HG03342 (cell line): Measurements from ENCODE around the gene ATP11A.
"Not testable (repeated sequence)": the region's sequence is repeated elsewhere in the genome, so short reads cannot be mapped to it uniquely, and the experiment has no call there.

Source experiments
- ATAC-seq: cut with Tn5 transposase; IDR thresholded peaks from one replicate; pipeline ENCODE4 v1.9.1; 2021; ENCODE audit warnings: mild to moderate bottlenecking, moderate library complexity; ENCODE audit not compliant: unreplicated experiment

The ATP11A gene

GRCh38 chr13:112873851-112874750 is 184.3 kb downstream of the ATP11A start:
- peak; percentile 72 for ATAC-seq

DNA sequence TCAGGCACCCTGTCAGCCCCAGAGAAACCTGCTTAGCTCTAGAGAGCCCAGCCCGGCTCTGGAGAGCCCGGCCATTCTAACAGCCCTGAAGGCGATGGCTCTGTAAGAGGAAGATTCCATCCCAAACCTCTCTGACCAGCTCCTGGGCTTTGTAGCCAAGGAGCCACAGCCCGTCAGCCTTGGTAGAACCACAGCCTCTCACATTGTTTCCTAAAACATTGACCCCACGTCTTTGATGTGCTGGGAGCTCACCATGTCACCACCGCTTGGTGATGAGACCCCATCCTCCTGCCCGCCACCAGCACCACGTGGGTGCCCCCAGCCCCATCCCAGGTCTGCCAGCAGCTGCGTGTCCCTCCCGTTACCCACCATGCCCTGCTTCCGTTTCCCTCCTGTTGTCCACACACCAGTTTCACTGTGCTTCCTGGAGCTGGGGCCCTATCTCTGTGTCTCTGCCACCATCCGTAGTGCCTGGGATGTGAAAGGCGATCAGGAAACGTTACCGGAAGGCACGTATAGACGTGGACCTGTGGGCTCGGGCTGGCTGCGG is 185.0 kb downstream of the ATP11A start:
- ATAC-seq: no peak

- ATAC-seq: no peak
Measured at GRCh38 chr13:112875627-112876026, 185.8 kb downstream of the ATP11A start.

GRCh38 chr13:112876305-112877000 is 186.6 kb downstream of the ATP11A start:
- no peak for ATAC-seq

GRCh38 chr13:112877066-112877465 is 187.2 kb downstream of the ATP11A start:
- no peak for ATAC-seq

- ATAC-seq: no peak
Measured at GRCh38 chr13:112877539-112877938, 187.7 kb downstream of the ATP11A start.

- no peak for ATAC-seq
Measured at GRCh38 chr13:112877976-112878955, 188.4 kb downstream of the ATP11A start.

DNA sequence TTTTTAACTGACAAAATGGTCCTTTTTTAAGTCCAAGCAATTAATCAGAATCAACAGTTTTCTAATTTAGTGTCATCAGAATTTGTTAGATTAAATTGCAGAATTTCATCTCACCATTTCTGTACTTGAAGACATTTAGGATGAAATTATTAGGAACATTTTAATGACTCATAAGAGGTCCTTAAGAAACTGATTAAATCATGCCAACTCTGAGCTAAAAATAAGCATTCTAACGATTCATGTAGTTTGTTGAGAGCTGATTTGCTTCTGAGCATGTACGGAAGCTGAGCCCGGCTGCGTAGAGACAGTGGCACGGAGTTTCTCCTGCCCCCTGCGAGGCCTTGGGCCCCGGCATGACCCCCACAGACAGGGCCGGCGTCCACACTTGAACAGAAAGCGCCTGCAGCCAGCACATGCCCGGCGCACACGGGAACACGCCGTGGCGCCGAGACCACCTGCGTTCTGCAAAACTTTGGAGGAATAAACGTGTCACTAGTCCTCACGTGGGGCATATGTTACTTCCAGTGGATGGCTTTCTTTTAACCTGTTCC is 189.5 kb downstream of the ATP11A start:
- ATAC-seq: no peak

DNA sequence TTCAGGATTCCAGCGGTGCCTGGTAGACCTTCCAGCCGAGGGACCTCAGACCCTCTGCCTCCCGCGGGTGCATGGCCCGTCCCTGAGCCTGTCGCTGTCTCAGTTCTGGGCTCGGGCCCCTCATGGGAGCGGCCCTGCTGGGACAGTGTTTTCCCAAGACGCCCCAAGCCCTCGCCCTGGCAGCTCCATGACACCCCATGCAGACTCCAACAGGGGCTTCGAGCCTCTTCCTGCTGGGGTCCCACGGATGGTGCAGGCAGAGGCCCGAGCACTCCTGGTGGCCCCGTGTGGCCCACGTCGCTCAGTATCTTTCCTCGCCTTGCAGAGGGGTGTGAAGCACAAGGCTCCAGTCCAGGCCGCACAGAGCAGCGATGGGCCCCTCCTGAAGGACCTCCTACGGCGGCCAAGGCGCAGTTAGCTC is 190.4 kb downstream of the ATP11A start:
- no peak for ATAC-seq

DNA sequence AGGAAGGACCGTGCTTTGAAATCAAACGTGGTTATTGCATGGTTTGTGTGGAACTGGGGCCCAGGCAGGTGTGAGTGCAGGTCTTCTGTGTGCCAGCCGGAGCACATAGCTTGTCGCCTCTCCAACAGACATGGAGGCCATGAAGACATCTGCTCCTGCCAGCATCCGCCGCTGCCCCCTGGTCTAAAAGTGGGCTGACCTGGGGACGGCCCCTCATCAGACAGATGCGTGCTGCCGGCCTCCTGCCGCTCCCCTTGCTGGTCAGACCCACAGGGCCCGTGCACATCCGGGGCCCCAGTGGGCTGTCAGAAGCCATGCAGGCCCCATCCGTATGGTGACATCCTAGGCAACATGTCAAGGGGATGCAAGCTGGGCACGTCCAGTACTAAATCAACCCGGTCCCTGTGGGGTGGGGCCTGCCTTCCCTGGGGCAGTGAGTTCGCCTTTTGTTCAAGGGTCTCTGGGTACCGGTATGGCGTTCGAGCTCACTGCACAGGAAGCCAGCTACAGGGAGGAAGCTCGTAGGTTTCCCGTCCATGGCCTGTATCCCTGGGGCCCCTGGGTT is 191.2 kb downstream of the ATP11A start:
- no peak for ATAC-seq

DNA sequence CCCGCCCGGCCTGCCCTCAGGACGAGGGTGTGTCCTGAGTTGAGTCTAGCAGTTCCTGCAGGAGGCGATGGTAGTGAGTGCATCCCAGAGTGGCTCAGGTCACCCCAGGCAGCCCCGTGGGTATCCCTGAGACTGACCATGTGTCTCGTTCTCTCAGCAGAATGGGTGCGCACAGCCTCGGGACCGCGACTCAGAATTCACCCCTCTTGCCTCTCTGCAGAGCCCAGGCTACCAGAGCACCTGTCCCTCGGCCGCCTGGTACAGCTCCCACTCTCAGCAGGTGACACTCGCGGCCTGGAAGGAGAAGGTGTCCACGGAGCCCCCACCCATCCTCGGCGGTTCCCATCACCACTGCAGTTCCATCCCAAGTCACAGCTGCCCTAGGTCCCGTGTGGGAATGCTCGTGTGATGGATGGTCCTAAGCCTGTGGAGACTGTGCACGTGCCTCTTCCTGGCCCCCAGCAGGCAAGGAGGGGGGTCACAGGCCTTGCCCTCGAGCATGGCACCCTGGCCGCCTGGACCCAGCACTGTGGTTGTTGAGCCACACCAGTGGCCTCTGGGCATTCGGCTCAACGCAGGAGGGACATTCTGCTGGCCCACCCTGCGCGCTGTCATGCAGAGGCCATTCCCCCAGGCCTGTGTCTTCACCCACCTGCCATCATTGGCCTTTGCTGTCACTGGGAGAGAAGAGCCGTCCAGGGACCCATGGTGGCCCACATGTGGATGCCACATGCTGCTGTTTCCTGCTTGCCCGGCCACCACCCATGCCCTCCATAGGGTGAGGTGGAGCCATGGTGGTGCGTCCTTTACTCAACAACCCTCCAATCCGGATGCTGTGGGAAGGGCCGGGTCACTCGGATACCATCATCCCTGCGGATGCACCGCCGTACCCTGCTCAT is 192.1 kb downstream of the ATP11A start:
- no peak for ATAC-seq

DNA sequence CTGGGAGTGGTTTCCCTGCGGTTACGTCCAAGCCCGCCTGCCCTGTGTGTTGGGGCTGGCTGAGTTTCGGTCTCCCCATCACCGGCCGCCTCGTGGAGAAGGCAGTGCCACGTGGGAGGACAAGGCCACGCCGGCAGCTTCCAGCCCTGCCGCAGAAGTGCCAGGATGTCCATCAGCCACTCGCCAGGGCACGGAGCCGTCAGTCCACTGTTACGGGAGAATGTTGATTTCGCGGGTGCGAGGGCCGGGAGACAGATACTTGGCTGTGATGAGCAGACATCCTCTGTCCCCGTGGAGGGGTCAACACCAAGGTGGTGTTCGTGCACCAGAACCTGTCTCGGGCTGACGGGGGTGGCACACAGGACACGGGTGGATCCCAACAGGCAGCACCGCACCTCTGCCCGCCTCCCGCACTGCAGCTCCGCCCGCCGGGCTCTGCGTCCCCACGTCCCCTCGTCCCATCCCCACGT is 192.8 kb downstream of the ATP11A start:
- ATAC-seq: no peak

DNA sequence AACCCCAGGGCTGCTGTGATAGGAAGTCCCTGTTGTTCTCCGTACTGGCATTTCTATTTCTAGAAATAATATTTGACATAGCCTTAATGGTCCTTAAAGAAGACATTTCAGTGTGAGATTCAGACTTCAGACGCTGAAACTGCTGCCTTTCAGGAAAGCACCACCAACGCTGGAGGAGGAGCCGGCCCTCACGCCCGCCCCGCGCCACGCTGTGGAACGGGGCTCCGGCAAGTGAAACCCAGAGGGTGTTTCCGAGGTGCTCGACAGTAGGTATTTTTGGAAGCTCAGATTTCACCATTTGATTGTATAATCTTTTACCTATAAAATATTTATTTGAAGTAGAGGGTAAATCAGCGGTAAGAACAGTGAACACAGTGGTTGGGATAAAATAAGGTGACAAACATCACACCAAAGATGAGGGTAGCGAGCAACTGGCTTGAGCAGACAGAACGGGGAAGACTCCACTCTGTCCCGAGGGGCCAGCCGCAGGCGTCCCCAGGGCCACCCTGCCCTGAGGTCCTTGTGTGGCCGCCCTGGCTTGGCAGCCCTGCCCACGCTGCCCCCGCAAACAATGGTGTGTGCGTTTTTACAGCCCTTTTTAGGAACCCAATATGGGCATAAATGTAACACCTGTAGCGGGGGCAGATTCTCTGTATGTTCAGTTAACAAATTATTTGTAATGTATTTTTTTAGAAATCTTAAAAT is 193.6 kb downstream of the ATP11A start:
- ATAC-seq: no peak

DNA sequence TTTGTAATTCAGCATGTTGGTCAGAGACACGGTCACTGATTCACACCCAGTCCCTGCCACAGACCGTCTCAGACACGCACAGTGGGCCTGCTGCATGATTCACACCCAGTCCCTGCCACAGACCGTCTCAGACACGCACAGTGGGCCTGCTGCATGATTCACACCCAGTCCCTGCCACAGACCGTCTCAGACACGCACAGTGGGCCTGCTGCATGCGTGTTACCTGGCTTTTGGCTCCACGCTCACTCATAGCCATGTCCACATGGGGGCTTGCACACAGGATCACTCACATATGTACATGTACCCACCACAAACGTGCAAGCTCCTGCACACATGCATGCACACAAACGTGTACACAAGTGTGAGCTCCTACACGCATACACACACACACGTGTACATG is 194.9 kb downstream of the ATP11A start:
- not testable (repeated sequence) for ATAC-seq

DNA sequence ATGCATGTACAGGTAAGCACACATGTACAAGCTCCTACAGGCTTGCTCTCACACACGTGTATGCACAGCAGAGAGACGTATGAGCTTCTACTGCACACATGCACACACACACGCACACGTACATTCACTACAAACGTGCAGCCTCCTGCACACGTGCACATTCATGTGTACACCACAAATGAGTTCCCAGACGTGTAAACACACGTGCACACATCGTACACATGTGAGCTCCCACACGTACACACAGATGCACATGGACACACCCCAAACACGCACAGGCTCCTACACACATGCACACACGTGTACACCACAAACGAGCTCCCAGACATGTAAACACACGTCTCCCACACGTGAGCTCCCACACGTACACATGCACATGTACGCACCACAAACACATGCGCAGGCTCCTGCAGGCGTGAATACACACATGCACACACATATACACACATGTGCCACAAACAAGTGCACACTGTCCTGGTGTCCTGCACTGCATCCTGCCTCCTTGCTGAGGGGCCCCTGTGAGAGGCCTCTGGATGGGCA is 195.5 kb downstream of the ATP11A start:
- no peak for ATAC-seq

DNA sequence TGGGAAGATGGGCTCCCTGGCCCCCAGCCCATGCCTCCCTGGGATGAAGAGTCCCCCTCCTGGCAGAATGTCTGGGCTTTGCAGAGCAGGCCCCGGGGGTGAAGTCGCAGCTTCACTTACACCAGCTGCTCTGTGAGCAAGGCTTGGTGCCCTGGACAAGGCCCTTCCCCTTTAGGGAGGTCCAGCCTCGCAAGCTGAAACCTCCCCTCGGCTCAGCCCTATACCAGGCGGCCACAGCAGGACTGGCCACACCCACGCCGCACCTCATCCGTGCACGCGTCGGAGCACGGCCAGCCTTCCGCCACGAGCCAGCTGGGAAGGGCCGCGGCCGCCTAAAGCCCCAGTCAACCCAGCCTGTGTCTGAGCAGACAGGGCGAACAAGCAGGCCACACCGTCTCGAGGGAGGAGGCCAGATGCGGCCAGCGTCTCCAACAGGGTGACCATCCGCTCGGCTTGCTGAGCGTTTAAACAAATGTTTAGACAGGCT is 196.0 kb downstream of the ATP11A start:
- no peak for ATAC-seq

DNA sequence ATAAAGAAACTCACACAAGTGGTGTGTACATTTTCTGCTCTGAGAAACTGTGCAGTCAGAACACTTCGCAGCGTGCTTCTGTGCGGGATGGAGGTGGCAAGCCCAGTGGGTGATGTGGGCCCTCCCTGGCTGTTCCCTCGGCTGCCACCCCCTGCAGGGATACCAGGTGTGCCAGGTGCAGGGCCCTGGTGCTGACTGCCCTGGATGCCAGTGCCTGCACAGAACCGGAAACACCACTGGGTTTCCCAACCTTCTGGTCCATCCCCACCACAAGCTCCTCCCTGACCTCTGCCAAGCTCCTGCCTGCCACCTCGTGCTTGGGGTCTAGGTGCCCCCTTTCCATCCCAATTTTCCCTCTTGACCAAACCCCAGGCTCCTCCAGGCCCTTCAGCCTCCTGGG is 197.3 kb downstream of the ATP11A start:
- ATAC-seq: no peak

DNA sequence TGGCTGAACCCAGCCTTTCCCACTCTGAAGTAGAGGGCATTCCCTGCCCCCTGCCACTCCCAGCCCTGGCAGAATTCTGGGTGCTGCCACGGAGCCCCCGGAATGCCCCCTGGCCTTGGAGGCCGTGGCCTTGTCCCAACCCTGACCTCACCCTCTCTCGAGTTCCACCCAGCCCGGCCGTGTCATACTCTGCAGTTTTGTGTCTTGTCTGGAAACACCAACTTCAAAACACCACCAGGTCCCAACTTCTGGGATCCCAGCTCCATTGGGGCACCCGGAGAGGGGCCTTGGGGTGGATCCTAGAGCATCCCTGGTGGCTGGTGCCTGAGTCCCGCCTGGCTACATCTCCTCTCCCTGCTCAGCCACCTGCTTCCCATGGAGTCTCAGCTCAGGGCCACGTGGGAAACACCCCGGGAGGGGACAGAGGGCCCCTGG is 197.7 kb downstream of the ATP11A start:
- no peak for ATAC-seq
